ELF-1 (cell line): ENCODE data around the gene HPCAL1.

Experiments used
- DNase-seq: peaks from one replicate; pipeline ENCODE4 v3.0.0-alpha.2; 2016; ENCODE audit warnings: low read depth, low spot score

HPCAL1 gene

DNA sequence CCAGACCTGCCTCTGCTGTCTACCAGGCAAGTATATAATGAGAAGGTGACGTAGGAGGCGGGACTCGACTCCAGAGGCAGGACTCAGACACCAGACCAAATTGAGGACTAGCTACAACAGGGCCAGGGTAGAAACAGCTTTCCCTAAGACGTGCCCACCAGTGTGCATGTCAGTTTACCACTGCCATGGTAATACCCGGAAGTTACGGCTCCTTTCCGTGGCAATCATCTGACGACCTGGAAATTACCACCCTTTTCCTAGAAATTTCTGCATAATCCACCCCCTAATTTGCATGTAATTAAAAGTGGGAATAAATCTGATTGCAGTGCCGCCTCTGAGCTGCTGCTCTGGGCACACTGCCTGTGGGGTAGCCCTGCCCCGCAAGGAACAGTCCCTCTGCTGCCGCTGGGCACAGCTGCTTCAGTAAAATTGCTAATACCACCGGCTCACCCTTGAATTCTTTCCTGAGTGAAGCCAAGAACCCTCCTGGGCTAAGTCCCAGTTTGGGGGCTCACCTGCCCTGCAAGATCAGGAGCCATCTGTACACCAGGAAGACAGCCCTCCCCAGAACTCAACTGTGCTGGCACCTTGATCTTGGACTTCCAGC is 86.4 kb downstream of the HPCAL1 start:
- DNase-seq: no peak

DNA sequence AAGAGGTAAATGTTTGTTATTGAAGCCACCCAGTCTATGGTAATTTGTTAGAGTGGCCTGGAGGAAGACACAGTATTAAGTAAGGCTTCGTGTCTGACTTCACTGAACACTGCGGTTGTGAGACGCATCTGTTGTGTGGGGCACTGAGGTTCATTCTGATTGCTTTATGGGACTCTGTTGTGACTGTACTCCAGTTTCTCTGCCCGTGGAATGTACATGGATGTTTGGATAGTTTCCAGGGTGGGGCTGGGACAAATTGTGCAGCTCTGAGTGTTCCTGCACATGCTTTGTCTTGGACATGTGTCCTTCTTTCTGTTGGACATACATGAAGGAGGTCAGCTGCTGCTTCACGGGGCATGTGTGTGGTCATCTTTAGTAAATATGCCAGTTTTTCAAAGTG is 86.9 kb downstream of the HPCAL1 start:
- DNase-seq: no peak

GRCh38 chr2:10390369-10390801 is 87.7 kb downstream of the HPCAL1 start:
- no peak for DNase-seq

DNA sequence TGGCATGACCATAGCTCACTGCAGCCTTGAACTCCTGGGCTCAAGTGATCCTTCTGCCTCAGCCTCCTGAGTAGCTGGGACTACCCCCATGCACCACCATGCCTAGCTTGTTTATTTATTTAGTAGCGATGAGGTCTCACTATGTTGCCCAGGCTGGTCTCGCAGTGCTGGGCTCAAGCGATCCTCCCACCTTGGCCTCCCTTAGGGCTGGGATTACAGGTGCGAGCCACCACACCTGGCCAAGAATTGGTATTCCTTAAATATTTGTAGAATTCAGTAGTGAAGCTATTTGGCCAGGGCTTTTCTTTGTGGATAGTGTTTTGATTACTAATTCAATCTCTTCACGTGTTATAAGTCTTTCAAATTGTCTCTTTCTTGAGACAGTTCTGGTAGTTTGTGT is 89.4 kb downstream of the HPCAL1 start:
- no peak for DNase-seq

GRCh38 chr2:10392548-10392947 is 89.8 kb downstream of the HPCAL1 start:
- DNase-seq: no peak

GRCh38 chr2:10392951-10393639 is 90.4 kb downstream of the HPCAL1 start:
- DNase-seq: peak; percentile 31

- no peak for DNase-seq
Observed at GRCh38 chr2:10393640-10393982, 90.9 kb downstream of the HPCAL1 start.

GRCh38 chr2:10395893-10396292 is 93.2 kb downstream of the HPCAL1 start:
- DNase-seq: no peak

DNA sequence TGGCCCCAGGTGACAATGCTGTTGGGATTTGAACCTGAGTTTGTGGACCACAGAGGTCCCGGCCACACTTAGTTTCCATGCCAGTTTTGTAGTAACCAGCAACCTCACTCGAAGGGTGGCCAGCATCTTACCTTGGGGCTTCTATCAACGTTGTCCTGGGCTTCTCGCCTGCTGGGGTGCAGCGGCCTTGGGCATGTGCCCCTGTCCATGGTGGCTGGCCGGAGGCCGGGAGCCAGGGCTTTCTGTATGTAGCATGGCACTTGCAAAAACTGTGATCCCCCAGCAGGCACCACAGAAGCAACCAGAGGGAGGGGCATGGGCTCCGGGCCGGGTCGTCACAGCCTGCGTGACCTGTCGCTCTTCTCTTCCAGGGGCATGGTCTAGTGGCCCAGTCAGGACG is 93.8 kb downstream of the HPCAL1 start:
- no peak for DNase-seq

DNA sequence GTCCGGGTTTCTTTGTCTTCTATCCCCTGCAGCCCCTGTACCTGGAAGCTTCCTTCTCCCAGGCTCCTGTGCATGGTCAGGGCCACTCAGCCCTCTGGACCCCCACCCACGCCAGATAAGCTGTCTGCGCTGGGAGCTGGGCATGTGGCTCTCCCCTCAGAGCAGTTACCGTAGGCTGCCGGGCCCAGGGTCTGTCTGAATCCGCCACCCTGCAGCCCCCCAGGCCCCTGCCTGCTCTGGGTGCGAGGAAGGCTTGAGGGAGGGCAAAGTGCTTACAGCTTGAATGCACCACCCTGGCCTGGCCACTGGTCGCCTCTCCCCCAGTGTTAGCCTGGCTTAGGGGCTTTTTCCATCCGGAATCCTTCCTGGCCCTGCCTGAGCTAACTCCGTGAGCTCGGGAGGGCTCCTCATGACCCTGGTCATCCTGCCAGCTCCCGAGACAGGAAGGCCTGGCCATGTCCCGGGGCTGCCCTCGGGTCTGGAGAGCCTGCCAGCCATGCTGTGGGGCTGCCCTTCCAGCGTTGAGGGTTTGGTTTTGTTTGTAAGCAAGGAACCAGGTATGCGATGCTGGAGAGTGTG is 94.7 kb downstream of the HPCAL1 start:
- no peak for DNase-seq

- DNase-seq: no peak
Observed at GRCh38 chr2:10397878-10398277, 95.2 kb downstream of the HPCAL1 start.

DNA sequence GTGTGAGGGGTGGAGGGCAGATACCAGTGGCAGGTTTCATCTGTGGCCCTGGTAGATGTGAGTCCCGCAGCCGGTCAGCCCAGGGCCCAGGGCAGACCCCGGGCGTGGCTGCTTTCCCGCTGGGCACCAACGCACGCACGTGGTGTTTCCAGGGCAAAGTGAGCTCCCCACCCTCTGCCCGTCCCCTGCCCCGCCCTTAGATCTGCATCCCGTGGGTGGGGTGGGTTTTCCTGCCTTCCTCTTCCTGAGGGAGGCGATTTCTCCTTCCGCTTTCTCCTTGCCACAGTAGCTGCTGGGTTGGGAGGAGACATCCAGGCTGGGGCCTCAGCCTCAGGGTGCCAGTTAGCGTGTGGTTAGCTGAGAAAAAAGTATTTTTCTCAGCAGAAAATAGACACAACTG is 95.8 kb downstream of the HPCAL1 start:
- no peak for DNase-seq

DNA sequence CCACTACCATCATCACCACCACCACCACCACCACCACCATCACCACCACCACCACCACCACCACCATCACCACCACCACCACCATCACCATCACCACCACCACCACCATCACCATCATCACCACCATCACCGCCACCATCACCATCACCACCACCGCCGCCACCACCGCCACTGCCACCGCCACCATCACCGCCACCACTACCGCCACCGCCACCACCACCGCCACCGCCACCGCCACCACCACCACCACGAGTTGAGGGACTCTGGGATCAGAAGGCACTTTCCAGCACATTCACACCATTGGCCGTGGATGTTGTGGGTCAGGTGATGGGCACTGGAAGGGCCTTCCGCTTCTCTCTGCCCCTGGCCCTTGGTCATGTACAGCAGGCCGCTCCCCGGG is 96.7 kb downstream of the HPCAL1 start:
- DNase-seq: no peak

GRCh38 chr2:10400002-10400401 is 97.3 kb downstream of the HPCAL1 start:
- DNase-seq: no peak

DNA sequence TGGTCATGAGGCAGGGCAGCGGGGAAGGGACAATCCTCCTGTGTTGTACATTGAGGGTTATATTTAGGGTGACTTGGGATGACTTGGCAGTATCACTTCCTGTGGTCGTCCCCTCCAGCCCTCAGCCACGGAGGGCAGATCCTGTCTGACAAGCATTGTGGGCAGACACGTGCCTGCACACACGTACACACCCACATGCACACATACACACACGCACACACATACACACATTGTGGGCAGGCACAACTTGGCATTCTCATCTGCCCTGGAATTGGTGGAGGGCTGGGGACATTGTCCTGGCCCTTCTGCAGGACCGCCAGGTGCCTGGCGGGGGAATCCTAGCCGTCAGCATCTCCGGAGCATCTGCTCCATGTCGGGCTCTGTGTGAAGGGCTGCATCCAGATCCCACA is 97.9 kb downstream of the HPCAL1 start:
- no peak for DNase-seq

DNA sequence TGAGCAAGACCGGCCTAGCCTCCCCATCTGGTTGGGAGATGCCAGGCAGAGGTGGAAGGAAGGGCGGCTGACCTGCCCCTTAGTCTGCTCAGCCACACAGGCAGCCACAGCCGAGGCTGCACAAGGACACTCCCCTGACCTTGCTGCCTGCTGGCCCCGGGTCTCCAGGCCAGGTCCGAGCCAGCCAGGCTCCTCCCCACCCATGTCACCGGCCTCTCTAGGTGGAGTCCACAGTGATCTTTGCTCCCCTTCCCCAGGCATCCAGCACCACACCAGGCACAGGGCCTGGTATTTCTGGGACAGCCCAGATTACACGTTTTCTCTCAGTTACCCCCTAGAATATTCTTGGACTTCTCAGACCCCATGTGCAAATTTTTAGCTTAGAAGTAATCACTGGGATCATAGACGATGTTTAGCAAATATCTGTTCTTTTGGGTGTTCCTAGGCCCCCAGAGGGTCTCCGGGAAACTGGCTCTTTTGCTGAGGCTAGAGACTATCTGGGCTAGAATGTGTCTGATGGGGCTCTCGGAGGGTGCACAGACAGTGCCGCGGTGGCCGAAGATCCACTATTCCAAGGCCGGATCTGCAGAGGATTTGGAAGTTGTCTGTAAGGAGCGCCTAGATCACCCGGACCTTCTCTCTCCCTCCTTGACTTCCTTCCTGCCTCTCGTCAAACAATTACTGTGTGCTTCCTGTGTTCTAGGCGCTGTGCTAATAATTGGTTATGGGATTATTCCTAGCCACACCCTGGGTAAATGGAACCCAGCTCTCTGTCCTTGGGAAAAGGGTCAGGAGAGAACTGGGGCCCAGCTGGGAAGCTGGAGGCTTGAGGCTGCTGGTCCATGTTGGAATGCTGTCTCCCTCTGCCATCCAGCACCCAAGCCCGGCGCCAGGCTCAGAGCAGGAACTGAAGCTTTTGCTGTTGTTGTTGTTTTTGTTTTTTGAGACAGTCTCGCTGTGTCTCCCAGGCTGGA is 98.6 kb downstream of the HPCAL1 start:
- DNase-seq: no peak

DNA sequence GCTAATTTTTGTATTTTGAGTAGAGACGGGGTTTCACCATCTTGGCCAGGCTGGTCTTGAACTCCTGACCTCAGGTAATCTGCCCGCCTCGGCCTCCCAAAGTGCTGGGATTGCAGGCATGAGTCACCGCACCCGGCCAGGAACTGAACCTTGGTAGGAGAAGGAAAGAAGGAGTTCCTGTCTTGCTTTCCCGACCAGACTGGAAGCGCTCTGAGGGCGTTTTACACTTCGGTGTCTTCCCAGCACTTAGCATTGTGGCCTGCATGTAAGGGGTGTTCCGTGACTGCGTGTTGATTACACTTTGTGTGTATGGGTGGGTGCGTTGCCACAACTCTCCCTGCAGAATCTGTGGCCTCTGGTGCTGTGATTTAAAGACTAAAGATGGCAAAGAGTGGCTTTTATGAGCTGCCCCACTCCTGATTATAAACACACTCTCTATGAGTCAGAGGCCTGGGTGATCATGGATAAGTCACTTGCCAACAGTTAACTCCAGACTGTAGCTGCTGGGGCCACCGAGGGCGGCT is 99.4 kb downstream of the HPCAL1 start:
- DNase-seq: no peak

DNA sequence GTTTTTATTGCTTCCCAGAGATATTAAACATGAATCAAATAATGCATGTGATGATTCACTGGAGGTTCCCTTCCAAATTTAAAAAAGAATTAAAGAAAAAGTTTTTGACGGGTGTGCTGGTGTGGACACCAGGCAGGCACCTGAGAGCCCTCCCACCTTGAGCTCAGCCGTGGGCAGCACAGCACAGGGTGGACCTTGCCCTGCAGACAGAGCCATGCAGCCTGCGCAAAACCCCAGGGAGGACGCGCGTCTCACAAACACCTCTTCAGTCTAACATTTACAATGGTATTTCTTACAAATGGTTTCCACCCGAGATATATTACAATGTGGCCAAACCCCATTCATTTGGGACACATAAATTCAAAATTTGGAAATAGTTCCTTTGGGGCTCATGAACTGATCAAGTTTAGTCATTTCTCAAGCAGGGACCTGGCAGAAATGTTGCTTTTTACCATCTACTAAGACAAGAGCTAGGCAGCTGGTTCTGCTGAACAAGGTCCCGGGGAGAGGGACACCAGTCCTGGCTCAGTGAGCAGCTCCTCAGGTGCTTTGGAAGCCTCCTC is 100.0 kb downstream of the HPCAL1 start:
- no peak for DNase-seq

DNA sequence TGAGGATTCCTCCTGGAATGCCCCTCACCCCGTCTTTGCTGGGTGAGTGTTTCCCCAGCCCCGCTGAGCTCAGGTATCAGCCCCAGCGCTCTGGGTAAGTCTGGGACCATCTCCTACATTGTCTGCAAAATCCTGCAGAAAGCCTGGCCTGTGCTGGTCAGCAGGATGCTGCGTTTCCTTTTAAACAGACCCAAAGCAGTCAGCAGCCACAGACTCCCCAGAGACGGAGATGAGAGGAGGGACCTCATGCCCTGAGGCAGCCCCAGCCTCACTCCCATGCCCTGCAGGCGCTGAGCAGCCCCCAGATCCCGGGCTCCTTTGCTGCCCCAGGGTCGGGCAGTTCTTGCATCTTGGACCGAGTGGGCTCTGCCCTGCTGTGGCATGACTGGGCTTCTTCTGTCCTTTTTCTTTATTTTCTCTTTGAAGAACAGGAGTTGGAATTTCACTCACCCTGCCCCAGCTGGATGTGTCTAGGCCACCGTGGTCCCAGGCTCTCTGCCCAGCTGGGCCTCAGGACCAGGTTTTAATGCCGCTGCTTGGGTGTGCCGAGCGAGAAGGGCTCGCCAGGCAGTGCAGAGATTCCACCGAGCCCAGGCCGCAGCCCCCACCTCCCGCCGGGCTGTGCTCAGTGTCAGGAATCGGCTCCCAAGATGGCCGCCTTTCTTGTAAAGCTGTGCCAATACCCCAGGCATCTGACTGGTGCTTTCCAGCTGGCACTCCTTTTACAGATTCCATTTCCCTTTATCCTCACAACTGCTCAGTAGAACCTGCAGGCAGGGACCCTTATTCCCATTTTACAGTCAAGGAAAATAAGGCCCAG is 101.8 kb downstream of the HPCAL1 start:
- DNase-seq: peak; percentile 27

DNA sequence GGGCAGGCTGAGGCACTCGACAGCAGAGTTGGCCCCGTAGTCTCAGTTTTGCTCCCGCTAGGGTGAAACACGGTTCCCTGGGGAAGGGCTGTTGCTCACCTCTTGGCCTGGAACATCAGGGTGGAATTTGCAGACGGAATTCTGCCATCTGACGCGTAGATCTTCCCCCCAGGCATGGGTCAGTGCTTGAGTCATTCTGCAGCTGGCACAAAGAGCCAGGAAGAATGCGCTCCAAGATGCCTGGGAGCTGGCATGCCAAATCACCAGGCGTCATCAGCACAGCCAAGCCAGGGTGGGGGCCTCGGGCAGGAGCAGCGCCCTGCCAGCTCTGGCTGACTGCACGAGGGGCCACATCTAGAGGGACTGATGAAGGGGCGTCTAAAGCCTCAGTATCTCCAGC is 102.7 kb downstream of the HPCAL1 start:
- no peak for DNase-seq

DNA sequence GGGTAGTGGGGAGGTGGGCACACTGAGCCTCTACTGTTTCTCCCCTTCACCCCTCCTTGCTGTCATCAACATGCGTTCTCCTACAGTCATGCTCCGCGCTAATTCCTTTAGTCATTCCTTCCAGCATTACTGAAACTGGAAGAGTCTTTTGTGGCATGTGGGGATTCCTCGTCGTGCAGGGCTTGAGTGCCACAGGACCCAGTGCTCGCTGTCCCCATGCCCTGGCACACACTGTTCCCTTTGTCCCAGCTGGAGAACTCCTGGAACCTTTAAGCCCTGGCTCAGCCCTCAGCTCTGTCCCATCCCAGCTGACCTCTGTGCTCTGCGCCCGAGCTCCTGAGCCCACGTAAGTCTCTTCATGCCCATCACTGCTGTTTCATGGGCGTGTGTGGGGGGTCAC is 103.3 kb downstream of the HPCAL1 start:
- no peak for DNase-seq
